Measurements from ENCODE around the gene THPO.

DNA sequence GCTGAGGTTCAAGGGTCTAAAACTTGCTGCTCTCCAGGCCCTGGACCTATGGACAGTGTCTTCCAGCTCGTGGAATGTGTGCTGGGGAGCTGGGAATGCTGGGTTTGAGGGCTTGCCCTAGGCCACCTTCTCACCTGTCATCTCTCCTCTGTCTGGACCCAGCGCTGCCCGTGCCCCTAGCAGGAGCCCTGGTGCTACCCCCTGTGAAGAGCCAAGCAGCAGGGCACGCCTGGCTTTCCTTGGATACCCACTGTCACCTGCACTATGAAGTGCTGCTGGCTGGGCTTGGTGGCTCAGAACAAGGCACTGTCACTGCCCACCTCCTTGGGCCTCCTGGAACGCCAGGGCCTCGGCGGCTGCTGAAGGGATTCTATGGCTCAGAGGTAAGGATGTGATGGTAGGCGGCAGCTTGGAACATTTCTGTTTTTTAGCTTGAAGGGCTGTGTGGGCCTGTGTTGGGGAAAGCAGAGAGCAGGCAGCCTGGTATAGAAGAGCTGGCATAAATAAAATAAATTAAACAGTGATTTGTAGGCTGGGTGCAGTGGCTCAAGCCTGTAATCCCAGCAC lies 6.9 kb upstream of the THPO start:
- TF ChIP-seq, protein P1, sequence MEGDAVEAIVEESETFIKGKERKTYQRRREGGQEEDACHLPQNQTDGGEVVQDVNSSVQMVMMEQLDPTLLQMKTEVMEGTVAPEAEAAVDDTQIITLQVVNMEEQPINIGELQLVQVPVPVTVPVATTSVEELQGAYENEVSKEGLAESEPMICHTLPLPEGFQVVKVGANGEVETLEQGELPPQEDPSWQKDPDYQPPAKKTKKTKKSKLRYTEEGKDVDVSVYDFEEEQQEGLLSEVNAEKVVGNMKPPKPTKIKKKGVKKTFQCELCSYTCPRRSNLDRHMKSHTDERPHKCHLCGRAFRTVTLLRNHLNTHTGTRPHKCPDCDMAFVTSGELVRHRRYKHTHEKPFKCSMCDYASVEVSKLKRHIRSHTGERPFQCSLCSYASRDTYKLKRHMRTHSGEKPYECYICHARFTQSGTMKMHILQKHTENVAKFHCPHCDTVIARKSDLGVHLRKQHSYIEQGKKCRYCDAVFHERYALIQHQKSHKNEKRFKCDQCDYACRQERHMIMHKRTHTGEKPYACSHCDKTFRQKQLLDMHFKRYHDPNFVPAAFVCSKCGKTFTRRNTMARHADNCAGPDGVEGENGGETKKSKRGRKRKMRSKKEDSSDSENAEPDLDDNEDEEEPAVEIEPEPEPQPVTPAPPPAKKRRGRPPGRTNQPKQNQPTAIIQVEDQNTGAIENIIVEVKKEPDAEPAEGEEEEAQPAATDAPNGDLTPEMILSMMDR (conservative IDR thresholded peaks at IDR 0.05) = no peak
- no peak for TF ChIP-seq ZFX (IDR thresholded peaks at IDR 0.05)
